K562 (cell line): ENCODE data around the gene BCL7C. TPM values are rescaled to one million over a fixed set of nuclear protein-coding genes. Genes with fewer than 3 reads are reported as not detected.

Source experiments
- BACH1 ChIP-seq: fragments of 200-800 bp; sonication (Bioruptor generic); IDR thresholded peaks from 2 replicates; pipeline ENCODE4 v1.6.1; 2016; ENCODE audit warnings: missing genetic modification characterization, missing compliant biosample characterization
- MTA3 ChIP-seq: fragments of 450-650 bp; formaldehyde crosslinking; IDR thresholded peaks from 2 replicates; pipeline ENCODE4 v1.6.1; 2017; ENCODE audit warnings: mild to moderate bottlenecking, borderline replicate concordance
- NCOA1 ChIP-seq: fragments of 450-650 bp; IDR thresholded peaks from 2 replicates; pipeline ENCODE4 v1.6.1; 2016; ENCODE audit warnings: low read depth
- NFXL1 ChIP-seq: fragments of 450-650 bp; formaldehyde crosslinking; IDR thresholded peaks from 2 replicates; pipeline ENCODE4 v1.4.0; 2021; ENCODE audit warnings: mild to moderate bottlenecking
- SIN3A ChIP-seq, 2 experiments: fragments of 150-350 bp in 1 of 2; IDR thresholded peaks; 2 replicates each; pipeline ENCODE4 v1.6.1; 2011 to 2016; ENCODE audit warnings: borderline replicate concordance in 2 of 2, low read depth in 2 of 2, low read length in 2 of 2, mild to moderate bottlenecking in 2 of 2, moderate library complexity in 2 of 2; ENCODE audit not compliant: control insufficient read depth in 1 of 2
- SMARCA5 ChIP-seq: fragments of 450-650 bp; IDR thresholded peaks from 2 replicates; pipeline ENCODE4 v1.6.1; 2016
- ZNF324 ChIP-seq: fragments of 250-450 bp; sonication (Bioruptor Pico); IDR thresholded peaks from 2 replicates; pipeline ENCODE4 v1.4.0; 2020; ENCODE audit warnings: mild to moderate bottlenecking
- ZNF551 ChIP-seq: fragments of 250-450 bp; sonication (Bioruptor Pico); IDR thresholded peaks from 2 replicates; pipeline ENCODE4 v1.5.0; 2021; ENCODE audit warnings: mild to moderate bottlenecking, moderate library complexity
- ZNF586 ChIP-seq: fragments of 450-650 bp; formaldehyde crosslinking; conservative IDR thresholded peaks from 2 replicates; pipeline ENCODE4 v1.4.0; 2020; ENCODE audit warnings: mild to moderate bottlenecking, moderate library complexity
- polyA plus RNA-seq, 8 experiments: library from polyadenylated mRNA; depleted of rRNA in 4 of 8; stranded (reverse) in 5 of 8; unstranded in 3 of 8; fragments of >200 nt; fragmentation: Nextera tagmentation in 2 of 8; fragmentation: Illumina TruSeq in 1 of 8; extraction: Ambion mirVana in 2 of 8; extraction: Trizol in 1 of 8; gene quantifications; 2 replicates each; pipeline versions ENCODE4 v1.2.1 to v1.2.3, GENCODE V29; 2011 to 2014; ENCODE audit warnings: inconsistent platforms in 1 of 8, missing spikeins in 1 of 8
- total RNA-seq, 7 experiments: library from RNA; depleted of rRNA in 6 of 7; stranded (reverse); fragments of >200 nt in 6 of 7; fragmentation: Illumina TruSeq in 2 of 7; extraction: Trizol in 2 of 7; gene quantifications; 2 replicates each; pipeline versions ENCODE4 v1.2.1 to v1.2.3, GENCODE V29; 2011 to 2021; ENCODE audit warnings: low replicate concordance in 1 of 7
- TF ChIP-seq, protein P1 (sequence below): fragments of 450-650 bp; IDR thresholded peaks from 2 replicates; pipeline ENCODE4 v1.6.1; 2016
- TF ChIP-seq, protein P2 (sequence below): fragments of 250-450 bp; sonication (Bioruptor Pico); IDR thresholded peaks from 2 replicates; pipeline ENCODE4 v1.8.0; 2021; ENCODE audit warnings: borderline replicate concordance, mild to moderate bottlenecking, moderate library complexity; ENCODE audit not compliant: poor library complexity, severe bottlenecking
- TF ChIP-seq, protein P3 (sequence below): fragments of 250-450 bp; sonication (Bioruptor Pico); IDR thresholded peaks from 2 replicates; pipeline ENCODE4 v1.5.0; 2020; ENCODE audit warnings: mild to moderate bottlenecking, borderline replicate concordance
- TF ChIP-seq, protein P4 (sequence below): fragments of 250-450 bp; sonication (Bioruptor Pico); IDR thresholded peaks from 2 replicates; pipeline ENCODE4 v1.9.0; 2021; ENCODE audit warnings: mild to moderate bottlenecking
- TF ChIP-seq, protein P5 (sequence below): fragments of 450-650 bp; formaldehyde crosslinking; IDR thresholded peaks from 2 replicates; pipeline ENCODE4 v1.4.0; 2020; ENCODE audit warnings: mild to moderate bottlenecking, moderate library complexity
- TF ChIP-seq, protein P6 (sequence below): fragments of 450-650 bp; formaldehyde crosslinking; conservative IDR thresholded peaks from 2 replicates; pipeline ENCODE4 v1.4.0; 2022; ENCODE audit warnings: mild to moderate bottlenecking, missing genetic modification characterization
- TF ChIP-seq, protein P7 (sequence below), 2 experiments: fragments of 450-650 bp; IDR thresholded peaks; 2 replicates each; pipeline ENCODE4 v1.6.1; 2018; ENCODE audit warnings: mild to moderate bottlenecking in 2 of 2, low read depth in 1 of 2; ENCODE audit not compliant: partially characterized antibody in 2 of 2

The BCL7C gene
- total and polyA plus RNA-seq, 9 of the 15 experiments (the other 6 are each of a cell fraction or from before 2014, with no cell fraction given), result 1.7 to 85.8 (median 19.6) TPM

DNA sequence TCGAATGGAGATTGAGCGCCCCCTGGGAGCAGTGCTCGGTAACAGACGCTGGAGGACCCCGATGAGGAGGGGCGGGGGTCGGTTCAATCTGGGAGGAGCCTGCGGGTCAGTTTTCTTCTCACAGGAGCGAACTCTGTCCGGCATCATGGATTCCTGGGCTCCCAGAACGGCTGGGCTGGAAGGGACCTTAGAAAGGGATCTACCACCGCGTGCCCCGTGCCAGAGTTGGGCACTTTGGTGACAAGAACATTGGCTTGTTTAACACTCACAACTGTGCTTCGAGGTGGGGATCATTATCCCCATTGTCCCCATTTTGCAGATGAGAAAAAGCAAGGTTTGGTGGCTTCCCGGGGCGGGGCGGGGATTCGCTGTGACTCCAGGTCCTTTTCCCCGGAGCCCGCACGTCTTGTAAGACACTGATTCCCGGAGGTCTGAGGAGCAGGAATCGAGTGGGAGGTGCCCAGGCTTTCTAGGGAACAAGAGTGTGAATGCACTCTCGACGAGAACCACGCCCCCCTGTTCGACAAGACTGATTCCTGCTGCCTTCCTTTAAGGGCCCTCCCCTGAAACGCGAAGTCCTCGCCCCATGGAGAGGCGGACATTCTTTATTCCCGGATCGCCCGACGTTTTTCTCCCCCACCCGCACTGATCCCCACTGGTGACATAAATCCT lies 28.0 kb upstream of the BCL7C start (continued):
- TF ChIP-seq, protein P1, sequence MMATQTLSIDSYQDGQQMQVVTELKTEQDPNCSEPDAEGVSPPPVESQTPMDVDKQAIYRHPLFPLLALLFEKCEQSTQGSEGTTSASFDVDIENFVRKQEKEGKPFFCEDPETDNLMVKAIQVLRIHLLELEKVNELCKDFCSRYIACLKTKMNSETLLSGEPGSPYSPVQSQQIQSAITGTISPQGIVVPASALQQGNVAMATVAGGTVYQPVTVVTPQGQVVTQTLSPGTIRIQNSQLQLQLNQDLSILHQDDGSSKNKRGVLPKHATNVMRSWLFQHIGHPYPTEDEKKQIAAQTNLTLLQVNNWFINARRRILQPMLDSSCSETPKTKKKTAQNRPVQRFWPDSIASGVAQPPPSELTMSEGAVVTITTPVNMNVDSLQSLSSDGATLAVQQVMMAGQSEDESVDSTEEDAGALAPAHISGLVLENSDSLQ, result no peak
- no peak for TF ChIP-seq ZNF551 (CRISPR knock-in tag)
- 0 out of 4 replicates have a peak, but pooled peaks of 1 of the 2 experiments have one; percentile 54 for TF ChIP-seq SIN3A (IDR thresholded peaks at IDR 0.05; ENCODE audit: borderline replicate concordance in 2 of 2, control insufficient read depth in 1 of 2, low read depth in 2 of 2, low read length in 2 of 2)
- no peak for TF ChIP-seq ZNF586
- TF ChIP-seq, protein P2, sequence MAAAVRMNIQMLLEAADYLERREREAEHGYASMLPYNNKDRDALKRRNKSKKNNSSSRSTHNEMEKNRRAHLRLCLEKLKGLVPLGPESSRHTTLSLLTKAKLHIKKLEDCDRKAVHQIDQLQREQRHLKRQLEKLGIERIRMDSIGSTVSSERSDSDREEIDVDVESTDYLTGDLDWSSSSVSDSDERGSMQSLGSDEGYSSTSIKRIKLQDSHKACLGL (CRISPR knock-in tag), result no peak
- TF ChIP-seq, protein P3, sequence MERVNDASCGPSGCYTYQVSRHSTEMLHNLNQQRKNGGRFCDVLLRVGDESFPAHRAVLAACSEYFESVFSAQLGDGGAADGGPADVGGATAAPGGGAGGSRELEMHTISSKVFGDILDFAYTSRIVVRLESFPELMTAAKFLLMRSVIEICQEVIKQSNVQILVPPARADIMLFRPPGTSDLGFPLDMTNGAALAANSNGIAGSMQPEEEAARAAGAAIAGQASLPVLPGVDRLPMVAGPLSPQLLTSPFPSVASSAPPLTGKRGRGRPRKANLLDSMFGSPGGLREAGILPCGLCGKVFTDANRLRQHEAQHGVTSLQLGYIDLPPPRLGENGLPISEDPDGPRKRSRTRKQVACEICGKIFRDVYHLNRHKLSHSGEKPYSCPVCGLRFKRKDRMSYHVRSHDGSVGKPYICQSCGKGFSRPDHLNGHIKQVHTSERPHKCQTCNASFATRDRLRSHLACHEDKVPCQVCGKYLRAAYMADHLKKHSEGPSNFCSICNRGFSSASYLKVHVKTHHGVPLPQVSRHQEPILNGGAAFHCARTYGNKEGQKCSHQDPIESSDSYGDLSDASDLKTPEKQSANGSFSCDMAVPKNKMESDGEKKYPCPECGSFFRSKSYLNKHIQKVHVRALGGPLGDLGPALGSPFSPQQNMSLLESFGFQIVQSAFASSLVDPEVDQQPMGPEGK (CRISPR knock-in tag), result no peak
- no peak for TF ChIP-seq NFXL1
- TF ChIP-seq, protein P4, sequence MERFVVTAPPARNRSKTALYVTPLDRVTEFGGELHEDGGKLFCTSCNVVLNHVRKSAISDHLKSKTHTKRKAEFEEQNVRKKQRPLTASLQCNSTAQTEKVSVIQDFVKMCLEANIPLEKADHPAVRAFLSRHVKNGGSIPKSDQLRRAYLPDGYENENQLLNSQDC (CRISPR knock-in tag), result no peak
- TF ChIP-seq SMARCA5, result peak; percentile 91
- no peak for TF ChIP-seq BACH1 (tag)
- TF ChIP-seq, protein P5, sequence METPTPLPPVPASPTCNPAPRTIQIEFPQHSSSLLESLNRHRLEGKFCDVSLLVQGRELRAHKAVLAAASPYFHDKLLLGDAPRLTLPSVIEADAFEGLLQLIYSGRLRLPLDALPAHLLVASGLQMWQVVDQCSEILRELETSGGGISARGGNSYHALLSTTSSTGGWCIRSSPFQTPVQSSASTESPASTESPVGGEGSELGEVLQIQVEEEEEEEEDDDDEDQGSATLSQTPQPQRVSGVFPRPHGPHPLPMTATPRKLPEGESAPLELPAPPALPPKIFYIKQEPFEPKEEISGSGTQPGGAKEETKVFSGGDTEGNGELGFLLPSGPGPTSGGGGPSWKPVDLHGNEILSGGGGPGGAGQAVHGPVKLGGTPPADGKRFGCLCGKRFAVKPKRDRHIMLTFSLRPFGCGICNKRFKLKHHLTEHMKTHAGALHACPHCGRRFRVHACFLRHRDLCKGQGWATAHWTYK (CRISPR knock-in tag), result no peak
- TF ChIP-seq, protein P6, sequence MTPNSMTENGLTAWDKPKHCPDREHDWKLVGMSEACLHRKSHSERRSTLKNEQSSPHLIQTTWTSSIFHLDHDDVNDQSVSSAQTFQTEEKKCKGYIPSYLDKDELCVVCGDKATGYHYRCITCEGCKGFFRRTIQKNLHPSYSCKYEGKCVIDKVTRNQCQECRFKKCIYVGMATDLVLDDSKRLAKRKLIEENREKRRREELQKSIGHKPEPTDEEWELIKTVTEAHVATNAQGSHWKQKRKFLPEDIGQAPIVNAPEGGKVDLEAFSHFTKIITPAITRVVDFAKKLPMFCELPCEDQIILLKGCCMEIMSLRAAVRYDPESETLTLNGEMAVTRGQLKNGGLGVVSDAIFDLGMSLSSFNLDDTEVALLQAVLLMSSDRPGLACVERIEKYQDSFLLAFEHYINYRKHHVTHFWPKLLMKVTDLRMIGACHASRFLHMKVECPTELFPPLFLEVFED, result 0 out of 2 replicates have a peak, but pooled peaks have one; percentile 4
- TF ChIP-seq ZNF324 (CRISPR knock-in tag), result no peak
- TF ChIP-seq, protein P7, sequence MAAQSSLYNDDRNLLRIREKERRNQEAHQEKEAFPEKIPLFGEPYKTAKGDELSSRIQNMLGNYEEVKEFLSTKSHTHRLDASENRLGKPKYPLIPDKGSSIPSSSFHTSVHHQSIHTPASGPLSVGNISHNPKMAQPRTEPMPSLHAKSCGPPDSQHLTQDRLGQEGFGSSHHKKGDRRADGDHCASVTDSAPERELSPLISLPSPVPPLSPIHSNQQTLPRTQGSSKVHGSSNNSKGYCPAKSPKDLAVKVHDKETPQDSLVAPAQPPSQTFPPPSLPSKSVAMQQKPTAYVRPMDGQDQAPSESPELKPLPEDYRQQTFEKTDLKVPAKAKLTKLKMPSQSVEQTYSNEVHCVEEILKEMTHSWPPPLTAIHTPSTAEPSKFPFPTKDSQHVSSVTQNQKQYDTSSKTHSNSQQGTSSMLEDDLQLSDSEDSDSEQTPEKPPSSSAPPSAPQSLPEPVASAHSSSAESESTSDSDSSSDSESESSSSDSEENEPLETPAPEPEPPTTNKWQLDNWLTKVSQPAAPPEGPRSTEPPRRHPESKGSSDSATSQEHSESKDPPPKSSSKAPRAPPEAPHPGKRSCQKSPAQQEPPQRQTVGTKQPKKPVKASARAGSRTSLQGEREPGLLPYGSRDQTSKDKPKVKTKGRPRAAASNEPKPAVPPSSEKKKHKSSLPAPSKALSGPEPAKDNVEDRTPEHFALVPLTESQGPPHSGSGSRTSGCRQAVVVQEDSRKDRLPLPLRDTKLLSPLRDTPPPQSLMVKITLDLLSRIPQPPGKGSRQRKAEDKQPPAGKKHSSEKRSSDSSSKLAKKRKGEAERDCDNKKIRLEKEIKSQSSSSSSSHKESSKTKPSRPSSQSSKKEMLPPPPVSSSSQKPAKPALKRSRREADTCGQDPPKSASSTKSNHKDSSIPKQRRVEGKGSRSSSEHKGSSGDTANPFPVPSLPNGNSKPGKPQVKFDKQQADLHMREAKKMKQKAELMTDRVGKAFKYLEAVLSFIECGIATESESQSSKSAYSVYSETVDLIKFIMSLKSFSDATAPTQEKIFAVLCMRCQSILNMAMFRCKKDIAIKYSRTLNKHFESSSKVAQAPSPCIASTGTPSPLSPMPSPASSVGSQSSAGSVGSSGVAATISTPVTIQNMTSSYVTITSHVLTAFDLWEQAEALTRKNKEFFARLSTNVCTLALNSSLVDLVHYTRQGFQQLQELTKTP (IDR thresholded peaks at IDR 0.05; ENCODE audit: low read depth in 1 of 2, partially characterized antibody in 2 of 2), result peak in 1 of 2 experiments; percentile 36
- TF ChIP-seq MTA3, result peak; percentile 47; the same call in 1 of the 2 replicates
- 0 out of 2 replicates have a peak, but pooled peaks have one; percentile 14 for TF ChIP-seq NCOA1
